ENCODE results near the gene FBLN5. TPM values are rescaled to one million over a fixed set of nuclear protein-coding genes. Genes with fewer than 3 reads are reported as not detected.

The FBLN5 gene
- total RNA-seq, 4 donors from 2014 or later: 20.3 to 44.3 (median 37.2) TPM

DNA sequence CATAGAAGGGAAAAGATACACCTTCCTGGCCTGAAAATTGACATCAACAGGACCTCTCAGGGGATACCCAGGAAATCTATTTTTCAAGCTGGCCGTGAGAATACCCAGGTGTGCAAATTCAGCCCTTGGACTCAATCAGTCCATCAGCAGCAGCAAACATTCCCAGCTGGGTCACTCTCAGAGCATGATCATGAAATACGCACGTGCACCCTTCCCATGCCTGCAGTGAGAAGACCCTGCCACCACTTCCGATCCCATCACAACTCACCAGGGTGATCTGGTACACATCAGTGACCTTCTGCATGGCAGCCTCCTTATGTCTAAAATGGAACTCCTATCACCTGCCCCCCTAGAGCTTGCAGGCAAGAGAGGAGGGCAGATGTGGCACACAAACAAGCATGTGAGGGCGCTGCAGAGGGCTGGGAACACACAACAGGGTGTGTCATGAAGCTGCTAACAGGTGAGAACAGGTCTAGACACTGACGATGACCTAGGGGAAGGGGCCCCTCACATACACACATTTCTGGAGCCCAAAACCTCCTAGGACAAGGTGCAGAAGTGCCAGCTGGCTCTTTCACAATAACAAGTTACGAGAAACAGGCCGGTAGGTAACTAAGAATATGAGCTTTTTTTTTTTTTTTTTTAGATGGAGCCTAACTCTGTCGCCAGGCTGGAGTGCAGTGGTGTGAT is 42.4 kb downstream of the FBLN5 start:
- Histone ChIP-seq H3K4me3 (no peak overlapping the region), H3K4me1 (peaks cover 10% of the 10 kb centered on the region), H3K9me3 (no peaks in the 10 kb centered on the region), H3K27ac (no peak overlapping the region), H3K36me3 (no peaks in the 10 kb centered on the region), H3K27me3 (no peaks in the 10 kb centered on the region)
- DNase-seq (ENCODE audit: low spot score in 2 of 2): no peak
- WGBS: 72% methylated on average over 9 of the region's 9 CpGs
- no peak for TF ChIP-seq EP300 (IDR thresholded peaks at IDR 0.05)
- TF ChIP-seq, protein P1, sequence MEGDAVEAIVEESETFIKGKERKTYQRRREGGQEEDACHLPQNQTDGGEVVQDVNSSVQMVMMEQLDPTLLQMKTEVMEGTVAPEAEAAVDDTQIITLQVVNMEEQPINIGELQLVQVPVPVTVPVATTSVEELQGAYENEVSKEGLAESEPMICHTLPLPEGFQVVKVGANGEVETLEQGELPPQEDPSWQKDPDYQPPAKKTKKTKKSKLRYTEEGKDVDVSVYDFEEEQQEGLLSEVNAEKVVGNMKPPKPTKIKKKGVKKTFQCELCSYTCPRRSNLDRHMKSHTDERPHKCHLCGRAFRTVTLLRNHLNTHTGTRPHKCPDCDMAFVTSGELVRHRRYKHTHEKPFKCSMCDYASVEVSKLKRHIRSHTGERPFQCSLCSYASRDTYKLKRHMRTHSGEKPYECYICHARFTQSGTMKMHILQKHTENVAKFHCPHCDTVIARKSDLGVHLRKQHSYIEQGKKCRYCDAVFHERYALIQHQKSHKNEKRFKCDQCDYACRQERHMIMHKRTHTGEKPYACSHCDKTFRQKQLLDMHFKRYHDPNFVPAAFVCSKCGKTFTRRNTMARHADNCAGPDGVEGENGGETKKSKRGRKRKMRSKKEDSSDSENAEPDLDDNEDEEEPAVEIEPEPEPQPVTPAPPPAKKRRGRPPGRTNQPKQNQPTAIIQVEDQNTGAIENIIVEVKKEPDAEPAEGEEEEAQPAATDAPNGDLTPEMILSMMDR (IDR thresholded peaks at IDR 0.05): no peak
- TF ChIP-seq POLR2AphosphoS5 (IDR thresholded peaks at IDR 0.05): no peak
- no peak for TF ChIP-seq POLR2A (IDR thresholded peaks at IDR 0.05)

DNA sequence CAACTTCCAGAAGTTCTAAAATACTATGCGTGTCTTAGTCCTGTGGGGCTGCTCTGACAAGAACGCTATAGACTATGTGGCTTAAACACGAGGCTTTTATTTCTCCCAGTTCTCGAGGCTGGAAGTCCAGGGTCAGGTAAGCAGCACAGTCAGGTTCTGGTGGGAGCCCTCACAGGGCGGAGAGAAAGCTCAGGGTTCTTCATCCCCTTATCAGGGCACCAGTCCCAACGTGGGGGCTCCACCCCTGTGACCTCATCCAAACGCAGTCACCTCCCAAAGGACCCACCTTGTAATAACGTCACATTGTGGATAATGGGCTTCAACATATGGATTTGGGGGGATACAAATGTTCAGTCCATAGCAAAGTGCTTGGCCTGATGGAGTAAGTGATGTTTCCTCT is 43.0 kb downstream of the FBLN5 start:
- Histone ChIP-seq H3K4me3 (no peak overlapping the region), H3K27ac (no peak overlapping the region), H3K36me3 (no peaks in the 10 kb centered on the region), H3K9me3 (no peaks in the 10 kb centered on the region), H3K4me1 (peaks cover 16% of the 10 kb centered on the region), H3K27me3 (no peaks in the 10 kb centered on the region)
- no peak for DNase-seq (ENCODE audit: low spot score in 2 of 2)
- 78% methylated on average over 8 of the region's 8 CpGs for WGBS
- TF ChIP-seq, protein P1 (IDR thresholded peaks at IDR 0.05): no peak
- TF ChIP-seq EP300 (IDR thresholded peaks at IDR 0.05) (no peak), POLR2A (IDR thresholded peaks at IDR 0.05) (no peak), POLR2AphosphoS5 (IDR thresholded peaks at IDR 0.05) (no peak)

DNA sequence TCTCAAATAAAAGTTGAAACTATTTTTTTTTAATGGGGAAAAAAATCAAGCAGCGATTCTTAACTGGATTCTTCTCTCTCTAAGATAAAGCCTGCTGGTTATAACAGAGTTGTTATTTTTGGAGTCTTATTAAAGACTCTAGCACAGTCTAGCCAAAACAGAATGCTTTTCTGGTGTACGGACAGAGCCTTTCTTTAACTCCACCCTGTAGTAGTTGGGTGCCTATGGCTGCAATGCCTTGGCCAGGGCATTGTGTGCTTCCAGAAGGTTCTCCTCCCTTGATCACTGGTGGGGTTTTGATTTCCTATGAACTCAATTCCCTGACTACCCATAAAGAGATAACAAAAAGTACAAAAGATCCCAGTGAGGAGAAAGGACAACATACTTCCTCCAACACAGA is 44.4 kb downstream of the FBLN5 start:
- Histone ChIP-seq H3K4me1 (peaks cover 26% of the 10 kb centered on the region), H3K27me3 (no peaks in the 10 kb centered on the region), H3K27ac (peak overlapping the region; percentile 27), H3K9me3 (no peaks in the 10 kb centered on the region), H3K36me3 (no peaks in the 10 kb centered on the region), H3K4me3 (no peak overlapping the region)
- no peak for DNase-seq (ENCODE audit: low spot score in 2 of 2)
- 64% methylated on average over 2 of the region's 2 CpGs for WGBS
- no peak for TF ChIP-seq POLR2A (IDR thresholded peaks at IDR 0.05)
- no peak for TF ChIP-seq EP300 (IDR thresholded peaks at IDR 0.05)
- TF ChIP-seq POLR2AphosphoS5 (IDR thresholded peaks at IDR 0.05): no peak
- TF ChIP-seq, protein P1 (IDR thresholded peaks at IDR 0.05): no peak

DNA sequence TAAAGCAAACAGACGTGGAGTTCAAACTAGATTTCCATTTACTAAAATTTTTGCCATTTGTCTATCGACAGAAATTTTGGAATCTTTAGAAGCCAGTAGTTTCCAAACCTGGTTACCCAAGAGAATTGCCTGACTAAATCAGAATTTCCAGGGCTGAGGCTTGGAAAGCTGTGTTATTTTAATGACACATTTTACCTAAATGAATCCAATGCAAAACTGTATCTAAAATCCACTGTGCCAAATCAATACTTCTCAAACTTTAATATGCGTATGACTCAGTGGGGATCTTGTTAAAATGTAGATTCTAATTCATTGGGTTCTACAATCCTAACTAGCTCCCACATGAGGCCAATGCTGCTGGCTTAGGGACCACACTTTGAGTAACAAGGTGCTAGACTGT is 45.2 kb downstream of the FBLN5 start:
- H3K9me3 ChIP-seq: no peaks in the 10 kb centered on the region
- no peak for DNase-seq (ENCODE audit: low spot score in 2 of 2)
- no peaks in the 10 kb centered on the region for H3K36me3 ChIP-seq
- peak overlapping the region; percentile 42 for H3K27ac ChIP-seq
- H3K27me3 ChIP-seq: no peaks in the 10 kb centered on the region
- WGBS: 70% methylated on average over 3 of the region's 3 CpGs
- no peak overlapping the region for H3K4me3 ChIP-seq
- TF ChIP-seq POLR2AphosphoS5 (IDR thresholded peaks at IDR 0.05) (no peak), POLR2A (IDR thresholded peaks at IDR 0.05) (no peak), EP300 (IDR thresholded peaks at IDR 0.05) (no peak)
- TF ChIP-seq, protein P1 (IDR thresholded peaks at IDR 0.05): no peak
- peaks cover 32% of the 10 kb centered on the region for H3K4me1 ChIP-seq

DNA sequence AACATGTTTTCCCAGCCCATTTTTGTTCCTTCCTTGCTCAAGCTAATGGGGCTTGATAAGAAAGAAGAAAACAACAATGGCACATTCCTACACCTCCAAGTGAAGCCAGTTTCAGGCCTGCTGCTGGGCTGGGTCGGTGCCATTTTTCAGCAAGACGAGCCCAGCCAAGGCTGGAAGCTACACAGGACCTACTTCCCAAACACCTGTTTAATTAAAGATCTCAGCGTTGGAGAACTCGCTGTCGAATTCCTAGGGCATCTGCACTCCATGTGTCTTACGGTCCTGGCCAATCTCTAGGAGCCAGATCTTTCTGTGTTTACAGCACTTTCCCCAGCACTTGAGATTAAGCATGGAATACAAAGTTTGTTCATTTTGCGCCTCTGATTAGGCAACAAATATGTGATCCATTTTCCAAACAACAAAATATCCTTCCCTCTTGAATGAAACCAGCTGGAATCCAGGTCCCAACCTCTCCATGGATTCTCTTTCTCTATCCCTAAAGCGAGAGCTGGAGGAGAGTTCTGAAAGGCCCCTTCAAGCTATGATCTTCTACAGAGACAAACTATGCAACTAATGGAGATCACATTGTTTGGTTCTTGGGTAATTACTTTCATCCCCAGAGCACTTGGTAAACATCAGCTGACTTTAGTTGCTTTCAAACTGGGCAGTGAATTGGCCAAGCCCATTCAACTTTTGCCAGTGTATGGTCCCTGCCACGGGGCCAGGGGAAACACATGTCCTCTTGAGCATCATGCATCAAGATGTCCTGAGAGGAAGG is 45.9 kb downstream of the FBLN5 start:
- Histone ChIP-seq H3K36me3 (no peaks in the 10 kb centered on the region), H3K4me1 (peaks cover 39% of the 10 kb centered on the region), H3K27ac (peak overlapping the region; percentile 42), H3K4me3 (no peak overlapping the region), H3K27me3 (no peaks in the 10 kb centered on the region), H3K9me3 (no peaks in the 10 kb centered on the region)
- DNase-seq (ENCODE audit: low spot score in 2 of 2): no peak
- 40% methylated on average over 9 of the region's 9 CpGs for WGBS
- TF ChIP-seq POLR2AphosphoS5 (IDR thresholded peaks at IDR 0.05) (peak in 1 of 3 donors; percentile 38), POLR2A (IDR thresholded peaks at IDR 0.05) (no peak)
- TF ChIP-seq, protein P1 (IDR thresholded peaks at IDR 0.05): no peak
